Brain pericyte (primary cell): ENCODE measurements around the gene CLIC3.

Source experiments
- DNase-seq: peaks from one replicate; pipeline ENCODE4 v3.0.0-alpha.2; 2012; ENCODE audit warnings: low read depth, low spot score

The CLIC3 gene

DNA sequence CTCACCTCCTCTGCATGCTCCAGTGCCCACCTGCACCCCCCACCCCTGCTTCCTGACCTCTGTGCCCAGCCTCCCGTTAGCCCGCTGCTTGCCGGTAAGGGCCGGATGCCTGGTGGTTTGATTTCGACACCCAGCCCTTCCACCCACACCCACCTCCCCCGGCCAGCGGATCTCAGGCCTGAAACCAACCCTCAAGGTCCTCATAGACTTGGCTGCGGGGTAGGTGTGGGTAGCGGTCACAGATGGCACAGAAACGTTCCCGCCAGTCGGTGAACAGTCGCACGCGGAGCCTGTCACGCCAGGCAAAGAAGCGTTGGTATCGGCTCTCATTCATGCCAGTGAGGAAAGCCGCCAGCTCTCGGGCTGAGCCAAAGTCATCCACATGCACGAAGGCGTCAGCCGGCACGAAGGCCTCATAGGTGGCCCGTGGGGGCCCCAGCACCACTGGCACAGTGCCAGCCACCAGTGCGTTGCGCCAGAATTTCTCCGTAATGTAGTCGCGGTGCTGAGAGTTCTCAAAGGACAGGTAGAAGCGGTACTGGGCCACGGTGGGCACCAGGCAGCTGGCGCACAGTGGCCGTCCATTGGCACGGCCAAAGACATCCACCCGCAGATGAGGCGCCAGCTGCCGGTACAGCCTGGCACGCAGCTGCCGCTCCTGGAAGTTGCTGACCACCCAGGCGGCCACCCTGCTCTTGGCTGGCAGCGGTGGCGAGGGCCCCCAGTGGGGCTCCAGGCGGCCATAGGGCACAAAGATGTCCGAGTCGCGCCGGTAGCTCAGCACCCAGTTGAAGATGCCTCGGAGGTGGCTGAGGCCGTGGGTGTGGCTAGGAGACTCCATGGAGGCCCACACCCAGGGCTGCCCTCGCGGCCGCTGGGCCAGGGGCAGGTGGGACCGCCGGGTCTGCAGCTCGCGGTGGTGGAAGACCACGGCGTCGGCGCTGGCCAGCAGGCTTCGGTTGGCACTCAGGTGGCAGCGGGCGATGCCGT is 34.5 kb upstream of the CLIC3 start:
- DNase-seq = no peak

- no peak for DNase-seq
These were observed 33.6 kb upstream of the CLIC3 start for GRCh38 chr9:137030006-137030405.

- no peak for DNase-seq
These were observed 32.9 kb upstream of the CLIC3 start for GRCh38 chr9:137029058-137029936.

DNA sequence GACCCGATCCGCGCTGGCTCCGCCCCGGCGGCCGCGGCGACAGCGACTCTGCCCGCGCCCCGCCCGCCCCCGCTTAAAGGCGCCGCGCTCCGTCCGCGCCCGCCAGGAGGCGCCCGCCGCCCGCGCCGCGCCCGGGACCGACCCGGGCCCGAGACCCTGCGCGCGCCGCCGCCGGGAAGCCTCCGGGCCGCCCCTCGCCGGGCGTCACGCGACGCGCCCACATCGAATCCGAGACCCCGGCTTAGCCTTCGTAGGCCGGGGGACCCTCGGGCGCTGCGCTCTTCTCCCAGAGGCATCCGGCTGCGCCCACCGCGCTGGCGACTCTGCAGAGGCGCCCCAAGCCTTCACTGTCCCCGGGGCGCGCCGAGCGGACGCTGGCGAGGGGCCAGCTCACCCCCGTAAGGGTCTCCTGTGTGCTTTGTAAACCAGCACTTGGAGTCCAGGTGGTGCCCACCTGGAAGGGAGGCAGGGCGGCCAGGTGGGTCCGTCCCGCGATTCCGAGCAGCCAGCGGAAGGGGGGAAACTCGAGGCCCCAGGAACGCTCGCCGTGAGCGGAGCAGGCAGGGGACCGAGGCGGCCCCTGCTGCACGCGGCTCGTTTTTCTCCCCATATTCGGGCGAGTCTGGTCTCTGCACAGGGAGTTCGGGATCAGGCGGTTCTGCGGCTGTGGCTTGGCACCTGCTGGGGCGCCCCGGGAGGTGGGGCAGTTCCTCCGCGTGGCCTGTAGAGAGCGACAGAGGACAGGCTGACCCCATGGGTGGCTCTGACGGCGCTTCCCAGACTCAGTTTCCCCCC is 32.1 kb upstream of the CLIC3 start:
- no peak for DNase-seq

- DNase-seq = no peak
These were observed 31.2 kb upstream of the CLIC3 start, which contains the start of gene ABCA2 for GRCh38 chr9:137027369-137028262. TSS of gene ABCA2 (minus strand) at chr9:137028237. CDS start at chr9:137028140, 97 bp downstream.

GRCh38 chr9:137026828-137027227 is 30.5 kb upstream of the CLIC3 start:
- no peak for DNase-seq

GRCh38 chr9:137026384-137026783 is 30.0 kb upstream of the CLIC3 start:
- DNase-seq = no peak

- no peak for DNase-seq
These were observed 29.2 kb upstream of the CLIC3 start for GRCh38 chr9:137025517-137025966.

- DNase-seq = no peak
These were observed 27.2 kb upstream of the CLIC3 start for GRCh38 chr9:137023583-137023991.

DNA sequence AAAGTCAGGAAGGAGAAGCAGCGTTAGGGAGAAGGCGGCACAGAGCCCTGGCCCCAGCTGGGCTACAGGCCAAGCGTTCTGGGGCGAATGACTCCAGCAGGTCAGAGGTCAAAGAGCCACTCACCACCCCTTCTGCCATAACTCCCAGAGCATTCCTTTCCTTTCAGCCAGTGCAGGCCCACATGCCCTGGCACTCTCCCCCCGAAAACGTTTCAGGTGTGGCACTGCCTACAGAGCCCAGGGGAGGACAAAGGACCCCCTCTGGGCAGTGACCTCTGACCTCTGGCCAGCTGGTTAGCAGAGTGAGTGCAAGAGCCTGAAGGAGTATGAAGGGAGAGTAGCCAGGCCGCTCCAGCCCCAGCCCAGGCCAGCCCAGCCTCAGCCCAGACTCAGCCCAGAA is 26.8 kb upstream of the CLIC3 start:
- DNase-seq = no peak

GRCh38 chr9:137022662-137023008 is 26.3 kb upstream of the CLIC3 start:
- DNase-seq = no peak

GRCh38 chr9:137021979-137022661 is 25.8 kb upstream of the CLIC3 start:
- no peak for DNase-seq

- DNase-seq = no peak
These were observed 25.2 kb upstream of the CLIC3 start for GRCh38 chr9:137021568-137021978.

- DNase-seq = no peak
These were observed 24.6 kb upstream of the CLIC3 start for GRCh38 chr9:137020771-137021567.

GRCh38 chr9:137019891-137020683 is 23.7 kb upstream of the CLIC3 start:
- DNase-seq = no peak

- DNase-seq = no peak
These were observed 22.6 kb upstream of the CLIC3 start for GRCh38 chr9:137018761-137019559.

GRCh38 chr9:137017791-137018497 is 21.6 kb upstream of the CLIC3 start:
- DNase-seq = no peak
